ENCODE measurements around the gene BAAT. TPM values are rescaled to one million over a fixed set of nuclear protein-coding genes. Genes with fewer than 3 reads are reported as not detected.

The BAAT gene
- total and polyA plus RNA-seq, 9 of the 15 experiments (the other 6 are each of a cell fraction or from before 2014, with no cell fraction given): 0.17 to 0.76 (median 0.32) TPM

- TF ChIP-seq ZBTB40 (IDR thresholded peaks at IDR 0.05) (no peak), ZBTB40 (CRISPR knock-in tag; IDR thresholded peaks at IDR 0.05) (no peak), ZBTB11 (CRISPR knock-in tag; IDR thresholded peaks at IDR 0.05) (no peak), TAL1 (IDR thresholded peaks at IDR 0.05) (peak; percentile 66; the same call in 1 of the 2 replicates), L3MBTL2 (IDR thresholded peaks at IDR 0.05) (no peak), MTA2 (IDR thresholded peaks at IDR 0.05; ENCODE audit: low read depth) (peak; percentile 33; the same call in 1 of the 2 replicates), KDM1A (IDR thresholded peaks at IDR 0.05) (peak in 1 of 2 experiments; percentile 32; a peak in 2 of 4 replicates), CBFA2T2 (conservative IDR thresholded peaks at IDR 0.05) (peak; percentile 82), TCF3 (CRISPR knock-in tag; IDR thresholded peaks at IDR 0.05) (peak; percentile 53), FOSL1 (tag; conservative IDR thresholded peaks at IDR 0.05) (peak; percentile 66), BRF1 (IDR thresholded peaks at IDR 0.05; ENCODE audit: borderline replicate concordance, extremely low read depth, insufficient read length) (no peak), TEAD4 (IDR thresholded peaks at IDR 0.05; ENCODE audit: low read length) (peak; percentile 77), TEAD4 (CRISPR knock-in tag; IDR thresholded peaks at IDR 0.05; ENCODE audit: borderline replicate concordance) (no peak), ZBTB2 (IDR thresholded peaks at IDR 0.05) (no peak)
Measured at GRCh38 chr9:101366038-101366756, 18.6 kb downstream of the BAAT start (continued).

All from K562 (cell line).